RWPE2 (cell line): ENCODE data around the gene TNS3.

Source experiments
- ATAC-seq: fragments of 200-7000 bp; cut with Tn5 transposase; 3 replicates; pipeline ENCODE4 v1.9.1; 2021; ENCODE audit warnings: low read depth
- DNase-seq: peaks from one replicate; pipeline ENCODE4 v3.0.0-alpha.2; 2020; ENCODE audit warnings: low spot score
- H3K27ac ChIP-seq: fragments of 450-650 bp; 2 replicates; pipeline ENCODE4 v1.5.1; 2017; ENCODE audit warnings: mild to moderate bottlenecking; ENCODE audit not compliant: poor library complexity, severe bottlenecking
- H3K27me3 ChIP-seq: fragments of 250-450 bp; sonication (Bioruptor Pico); 2 replicates; pipeline ENCODE4 v1.5.1; 2021; ENCODE audit warnings: mild to moderate bottlenecking, moderate library complexity; ENCODE audit not compliant: insufficient read depth, poor library complexity, severe bottlenecking
- H3K36me3 ChIP-seq: fragments of 250-450 bp; sonication (Bioruptor Pico); 2 replicates; pipeline ENCODE4 v1.5.1; 2020; ENCODE audit warnings: low read depth, mild to moderate bottlenecking, moderate library complexity
- H3K4me1 ChIP-seq: fragments of 250-450 bp; sonication (Bioruptor Pico); 2 replicates; pipeline ENCODE4 v1.5.1; 2021; ENCODE audit warnings: mild to moderate bottlenecking, moderate library complexity; ENCODE audit not compliant: insufficient read depth, poor library complexity, severe bottlenecking
- H3K4me3 ChIP-seq: fragments of 250-450 bp; sonication (Bioruptor Pico); 2 replicates; pipeline ENCODE4 v1.5.1; 2021; ENCODE audit warnings: mild to moderate bottlenecking, moderate library complexity; ENCODE audit not compliant: severe bottlenecking
- H3K9me3 ChIP-seq: fragments of 250-450 bp; sonication (Bioruptor Pico); 2 replicates; pipeline ENCODE4 v1.5.1; 2021; ENCODE audit warnings: mild to moderate bottlenecking, moderate library complexity; ENCODE audit not compliant: severe bottlenecking
- TF ChIP-seq, protein P1 (sequence below): fragments of 450-650 bp; IDR thresholded peaks from one replicate; pipeline ENCODE4 v1.5.1; 2017; ENCODE audit warnings: mild to moderate bottlenecking, moderate library complexity; ENCODE audit not compliant: poor library complexity, severe bottlenecking

The TNS3 gene

GRCh38 chr7:47475880-47476227, 106.1 kb downstream of the TNS3 start:
- peaks cover 5% of the 10 kb centered on the region; the same call in 1 of the 2 replicates for H3K36me3 ChIP-seq
- TF ChIP-seq, protein P1, sequence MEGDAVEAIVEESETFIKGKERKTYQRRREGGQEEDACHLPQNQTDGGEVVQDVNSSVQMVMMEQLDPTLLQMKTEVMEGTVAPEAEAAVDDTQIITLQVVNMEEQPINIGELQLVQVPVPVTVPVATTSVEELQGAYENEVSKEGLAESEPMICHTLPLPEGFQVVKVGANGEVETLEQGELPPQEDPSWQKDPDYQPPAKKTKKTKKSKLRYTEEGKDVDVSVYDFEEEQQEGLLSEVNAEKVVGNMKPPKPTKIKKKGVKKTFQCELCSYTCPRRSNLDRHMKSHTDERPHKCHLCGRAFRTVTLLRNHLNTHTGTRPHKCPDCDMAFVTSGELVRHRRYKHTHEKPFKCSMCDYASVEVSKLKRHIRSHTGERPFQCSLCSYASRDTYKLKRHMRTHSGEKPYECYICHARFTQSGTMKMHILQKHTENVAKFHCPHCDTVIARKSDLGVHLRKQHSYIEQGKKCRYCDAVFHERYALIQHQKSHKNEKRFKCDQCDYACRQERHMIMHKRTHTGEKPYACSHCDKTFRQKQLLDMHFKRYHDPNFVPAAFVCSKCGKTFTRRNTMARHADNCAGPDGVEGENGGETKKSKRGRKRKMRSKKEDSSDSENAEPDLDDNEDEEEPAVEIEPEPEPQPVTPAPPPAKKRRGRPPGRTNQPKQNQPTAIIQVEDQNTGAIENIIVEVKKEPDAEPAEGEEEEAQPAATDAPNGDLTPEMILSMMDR = no peak
- H3K4me3 ChIP-seq = no peak overlapping the region
- H3K27me3 ChIP-seq = no peaks in the 10 kb centered on the region
- no peak for ATAC-seq
- DNase-seq = no peak
- peaks cover 15% of the 10 kb centered on the region for H3K4me1 ChIP-seq
- H3K27ac ChIP-seq = peak overlapping the region; percentile 25
- H3K9me3 ChIP-seq = no peaks in the 10 kb centered on the region

GRCh38 chr7:47474937-47475879, 106.7 kb downstream of the TNS3 start:
- H3K36me3 ChIP-seq = no peaks in the 10 kb centered on the region
- H3K27ac ChIP-seq = peak overlapping the region; percentile 25
- no peaks in the 10 kb centered on the region for H3K27me3 ChIP-seq
- H3K4me3 ChIP-seq = no peak overlapping the region
- peak; percentile 95 for DNase-seq
- peak; percentile 97 for ATAC-seq
- peaks cover 15% of the 10 kb centered on the region for H3K4me1 ChIP-seq
- TF ChIP-seq, protein P1 = peak; percentile 32
- H3K9me3 ChIP-seq = no peaks in the 10 kb centered on the region

GRCh38 chr7:47474211-47474936, 107.5 kb downstream of the TNS3 start:
- H3K27me3 ChIP-seq = no peaks in the 10 kb centered on the region
- TF ChIP-seq, protein P1 = no peak
- H3K36me3 ChIP-seq = no peaks in the 10 kb centered on the region
- ATAC-seq (no peak), DNase-seq (no peak)
- H3K27ac ChIP-seq = peak overlapping the region; percentile 25
- no peak overlapping the region for H3K4me3 ChIP-seq
- peaks cover 15% of the 10 kb centered on the region for H3K4me1 ChIP-seq
- H3K9me3 ChIP-seq = no peaks in the 10 kb centered on the region

- Histone ChIP-seq H3K4me3 (no peak overlapping the region), H3K27ac (peak overlapping the region; percentile 25), H3K4me1 (peaks cover 15% of the 10 kb centered on the region), H3K36me3 (no peaks in the 10 kb centered on the region), H3K27me3 (no peaks in the 10 kb centered on the region), H3K9me3 (no peaks in the 10 kb centered on the region)
- TF ChIP-seq, protein P1 = no peak
- no peak for ATAC-seq
- DNase-seq = no peak
Observed at GRCh38 chr7:47473499-47474210, 108.3 kb downstream of the TNS3 start.
